Gastrocnemius medialis (tissue), 4 donors: Measurements from ENCODE around the gene DXO. TPM values are rescaled to one million over a fixed set of nuclear protein-coding genes. Genes with fewer than 3 reads are reported as not detected.

ENCODE experiments used
- ATAC-seq, 2 donors: fragments of 150-250 bp; one replicate each; pipeline ENCODE4 v1.9.1; 2016
- DNase-seq, 2 donors: peaks; one replicate each; pipeline ENCODE4 v3.0.0-alpha.2; 2019
- H3K27ac ChIP-seq, 4 donors: fragments of 200-600 bp; sonication (generic); 1 replicate in 1 of 4; 2 replicates in 3 of 4; pipeline ENCODE4 v1.5.1; 2016 to 2018; ENCODE audit warnings: mild to moderate bottlenecking in 2 of 4, moderate library complexity in 1 of 4
- H3K27me3 ChIP-seq, 3 donors: fragments of 200-600 bp; sonication (generic) in 2 of 3; 1 replicate in 1 of 3; 2 replicates in 2 of 3; pipeline versions ENCODE4 v1.5.1 to v1.6.0; 2016 to 2019; ENCODE audit warnings: mild to moderate bottlenecking in 1 of 3, moderate library complexity in 1 of 3
- H3K36me3 ChIP-seq, 2 donors: fragments of 200-600 bp; sonication (generic) in 1 of 2; one replicate each; pipeline ENCODE4 v1.5.1; 2017 to 2018
- H3K4me1 ChIP-seq, 2 donors: fragments of 200-600 bp; sonication (generic) in 1 of 2; one replicate each; pipeline ENCODE4 v1.5.1; 2016 to 2017; ENCODE audit warnings: mild to moderate bottlenecking in 2 of 2
- H3K4me3 ChIP-seq, 4 donors: fragments of 200-600 bp; sonication (generic) in 3 of 4; 1 replicate in 1 of 4; 2 replicates in 3 of 4; pipeline ENCODE4 v1.5.1; 2016 to 2019; ENCODE audit warnings: mild to moderate bottlenecking in 2 of 4
- H3K9me3 ChIP-seq, 3 donors: fragments of 200-600 bp; sonication (generic) in 2 of 3; 1 replicate in 1 of 3; 2 replicates in 2 of 3; pipeline ENCODE4 v1.5.1; 2016 to 2019
- POLR2A ChIP-seq, 2 donors: fragments of 450-650 bp; IDR thresholded peaks; one replicate each; pipeline ENCODE4 v1.6.1; 2017; ENCODE audit warnings: antibody characterized with exemption in 2 of 2, mild to moderate bottlenecking in 2 of 2, moderate library complexity in 2 of 2
- in situ Hi-C, 4 donors: fragments of 200-750 bp; cut with MboI; loops; one replicate each; pipeline versions ENCODE4 v1.15.0 to v1.8.0; 2017; ENCODE audit warnings: low sequenced_read_pairs in 4 of 4
- intact Hi-C: fragments of 100-400 bp; cut with DNase I; formaldehyde crosslinking; loops from one replicate; pipeline ENCODE4 v1.15.1; 2023; ENCODE audit warnings: low total_unique reads
- total RNA-seq, 4 donors: library from RNA; depleted of rRNA; stranded (reverse); fragments of >200 nt; gene quantifications; one replicate each; pipeline versions ENCODE4 v1.1.0 to v1.2.3, GENCODE V29; 2016
- TF ChIP-seq, protein P1 (sequence below), 5 experiments: fragments of 450-650 bp in 3 of 5; fragments of 200-600 bp in 2 of 5; sonication (generic) in 2 of 5; IDR thresholded peaks in 4 of 5; conservative IDR thresholded peaks in 1 of 5; 1 replicate in 4 of 5; 2 replicates in 1 of 5; pipeline ENCODE4 v1.5.1; 2016 to 2019; ENCODE audit warnings: antibody characterized with exemption in 5 of 5, mild to moderate bottlenecking in 3 of 5, moderate library complexity in 3 of 5

Gene DXO
- total RNA-seq, 4 donors from 2014 or later, result 5.8 to 11.5 (median 8.5) TPM

GRCh38 chr6:31930962-31931361, 41.0 kb downstream of the DXO start:
- no peak for DNase-seq
- in situ Hi-C loops (no loop called here), intact Hi-C loops (no loop called here)
- ATAC-seq, result no peak
- Histone ChIP-seq H3K36me3 (no peaks in the 10 kb centered on the region), H3K27ac (no peak overlapping the region), H3K4me1 (no peaks in the 10 kb centered on the region), H3K27me3 (no peaks in the 10 kb centered on the region), H3K4me3 (no peak overlapping the region), H3K9me3 (no peaks in the 10 kb centered on the region)
- TF ChIP-seq POLR2A (IDR thresholded peaks at IDR 0.05), result no peak
- TF ChIP-seq, protein P1, sequence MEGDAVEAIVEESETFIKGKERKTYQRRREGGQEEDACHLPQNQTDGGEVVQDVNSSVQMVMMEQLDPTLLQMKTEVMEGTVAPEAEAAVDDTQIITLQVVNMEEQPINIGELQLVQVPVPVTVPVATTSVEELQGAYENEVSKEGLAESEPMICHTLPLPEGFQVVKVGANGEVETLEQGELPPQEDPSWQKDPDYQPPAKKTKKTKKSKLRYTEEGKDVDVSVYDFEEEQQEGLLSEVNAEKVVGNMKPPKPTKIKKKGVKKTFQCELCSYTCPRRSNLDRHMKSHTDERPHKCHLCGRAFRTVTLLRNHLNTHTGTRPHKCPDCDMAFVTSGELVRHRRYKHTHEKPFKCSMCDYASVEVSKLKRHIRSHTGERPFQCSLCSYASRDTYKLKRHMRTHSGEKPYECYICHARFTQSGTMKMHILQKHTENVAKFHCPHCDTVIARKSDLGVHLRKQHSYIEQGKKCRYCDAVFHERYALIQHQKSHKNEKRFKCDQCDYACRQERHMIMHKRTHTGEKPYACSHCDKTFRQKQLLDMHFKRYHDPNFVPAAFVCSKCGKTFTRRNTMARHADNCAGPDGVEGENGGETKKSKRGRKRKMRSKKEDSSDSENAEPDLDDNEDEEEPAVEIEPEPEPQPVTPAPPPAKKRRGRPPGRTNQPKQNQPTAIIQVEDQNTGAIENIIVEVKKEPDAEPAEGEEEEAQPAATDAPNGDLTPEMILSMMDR (IDR thresholded peaks at IDR 0.05 in 4 of 5, conservative IDR thresholded peaks at IDR 0.05 in 1 of 5), result no peak

- no peak overlapping the region for H3K4me3 ChIP-seq
- DNase-seq (no peak), ATAC-seq (no peak)
- no peaks in the 10 kb centered on the region for H3K9me3 ChIP-seq
- H3K27me3 ChIP-seq, result no peaks in the 10 kb centered on the region
- TF ChIP-seq, protein P1 (IDR thresholded peaks at IDR 0.05 in 4 of 5, conservative IDR thresholded peaks at IDR 0.05 in 1 of 5), result no peak
- no peaks in the 10 kb centered on the region for H3K36me3 ChIP-seq
- in situ Hi-C loops (no loop called here), intact Hi-C loops (no loop called here)
- H3K27ac ChIP-seq, result no peak overlapping the region
- H3K4me1 ChIP-seq, result no peaks in the 10 kb centered on the region
Measured at GRCh38 chr6:31928672-31928939, 43.3 kb downstream of the DXO start.

- Histone ChIP-seq H3K4me3 (peak overlapping the region in 2 of 4 donors; percentile 12 to 17), H3K9me3 (no peaks in the 10 kb centered on the region), H3K27me3 (no peaks in the 10 kb centered on the region), H3K27ac (no peak overlapping the region), H3K4me1 (no peaks in the 10 kb centered on the region), H3K36me3 (no peaks in the 10 kb centered on the region)
- in situ Hi-C loops, result no loop called here
- ATAC-seq, result no peak
- DNase-seq, result no peak
- intact Hi-C loops, result no loop called here
- no peak for TF ChIP-seq POLR2A (IDR thresholded peaks at IDR 0.05)
- TF ChIP-seq, protein P1 (IDR thresholded peaks at IDR 0.05 in 4 of 5, conservative IDR thresholded peaks at IDR 0.05 in 1 of 5), result no peak
Measured at GRCh38 chr6:31927863-31928671, 43.9 kb downstream of the DXO start.

DNA sequence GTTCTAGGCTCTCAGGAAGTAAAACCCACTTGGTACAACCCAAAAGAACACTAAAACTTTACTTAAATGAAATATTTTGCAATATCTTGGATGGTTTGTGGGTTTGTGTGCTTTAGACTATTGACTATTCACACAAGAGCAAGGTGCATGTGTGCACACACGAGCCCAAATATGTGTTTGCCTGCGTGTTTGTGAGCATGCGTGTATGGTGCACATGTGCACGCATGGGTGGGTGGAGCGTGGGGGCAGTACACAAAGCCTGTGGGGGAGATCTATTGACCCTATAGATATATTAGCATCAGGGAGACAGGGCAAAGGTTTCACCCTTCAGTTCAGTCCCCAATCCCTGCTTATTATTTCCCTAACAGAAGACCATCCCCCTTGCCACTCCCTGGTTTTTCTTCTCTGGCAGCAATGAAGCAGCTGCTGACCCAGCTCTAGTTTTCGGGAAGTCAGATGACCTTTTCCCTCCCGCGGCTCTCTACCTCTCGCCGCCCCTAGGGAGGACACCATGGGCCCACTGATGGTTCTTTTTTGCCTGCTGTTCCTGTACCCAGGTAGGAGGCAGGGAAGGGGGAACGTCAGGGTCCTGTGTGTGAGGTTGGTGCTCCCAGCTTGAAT, 44.6 kb downstream of the DXO start, which contains the start of gene C2:
Gene C2 (plus strand): TSS at position 476 of the 621 bp plus-strand sequence. CDS start 36 bp downstream, at position 512.
- H3K4me1 ChIP-seq, result no peaks in the 10 kb centered on the region
- in situ Hi-C loops (no loop called here), intact Hi-C loops (no loop called here)
- no peak for DNase-seq
- peak within 1 kb of the TSS in 2 of 4 donors; percentile 12 to 17 for H3K4me3 ChIP-seq
- no peaks in the 10 kb centered on the region for H3K27me3 ChIP-seq
- no peak for TF ChIP-seq POLR2A (IDR thresholded peaks at IDR 0.05)
- TF ChIP-seq, protein P1 (IDR thresholded peaks at IDR 0.05 in 4 of 5, conservative IDR thresholded peaks at IDR 0.05 in 1 of 5), result no peak
- H3K36me3 ChIP-seq, result no peaks in the 10 kb centered on the region
- no peak within 1 kb of the TSS for H3K27ac ChIP-seq
- no peaks in the 10 kb centered on the region for H3K9me3 ChIP-seq
- ATAC-seq, result no peak
